ENCODE data around the gene ANKRD28.
"Not testable (repeated sequence)": the region's sequence is repeated elsewhere in the genome, so short reads cannot be mapped to it uniquely, and the experiment has no call there.

The ANKRD28 gene

DNA sequence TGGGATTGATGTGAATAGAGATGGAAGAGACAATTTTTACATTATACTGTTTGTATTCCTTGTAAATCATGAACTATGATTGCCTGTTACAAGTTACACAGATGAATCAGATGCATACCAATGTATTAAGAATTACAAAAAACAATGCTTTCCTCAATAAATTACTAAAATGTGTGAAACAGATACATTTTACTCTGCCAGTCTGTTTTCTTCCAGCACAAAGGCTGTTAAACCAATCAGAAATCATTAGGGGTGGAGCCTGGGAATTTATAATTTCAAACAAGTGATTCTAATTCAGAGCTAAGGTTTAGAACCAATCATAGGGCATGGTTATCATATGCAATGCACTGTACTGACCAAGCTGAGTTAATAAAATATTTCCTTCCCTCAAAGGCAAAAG lies 21.8 kb upstream of the ANKRD28 start:
- H3K27me3 ChIP-seq (replicated peaks; ENCODE audit: control insufficient read depth, insufficient read depth, low read length) = no peaks in the 10 kb centered on the region
- no peak for TF ChIP-seq CTCF (IDR thresholded peaks at IDR 0.05; ENCODE audit: insufficient read depth, low read length, poor library complexity, severe bottlenecking)
- no peaks in the 10 kb centered on the region for H3K36me3 ChIP-seq (ENCODE audit: control insufficient read depth, insufficient read depth, low read length)
- no peak overlapping the region for H3K4me3 ChIP-seq (replicated peaks; ENCODE audit: low read depth, low read length)
- DNase-seq (ENCODE audit: extremely low read depth, insufficient read length) = no peak

GRCh38 chr3:15819043-15819442 lies 21.3 kb upstream of the ANKRD28 start:
- no peak overlapping the region for H3K4me3 ChIP-seq (replicated peaks; ENCODE audit: low read depth, low read length)
- DNase-seq (ENCODE audit: extremely low read depth, insufficient read length) = no peak
- no peaks in the 10 kb centered on the region for H3K36me3 ChIP-seq (ENCODE audit: control insufficient read depth, insufficient read depth, low read length)
- no peaks in the 10 kb centered on the region for H3K27me3 ChIP-seq (replicated peaks; ENCODE audit: control insufficient read depth, insufficient read depth, low read length)
- no peak for TF ChIP-seq CTCF (IDR thresholded peaks at IDR 0.05; ENCODE audit: insufficient read depth, low read length, poor library complexity, severe bottlenecking)

GRCh38 chr3:15815696-15816095 lies 17.9 kb upstream of the ANKRD28 start:
- no peaks in the 10 kb centered on the region for H3K36me3 ChIP-seq (ENCODE audit: control insufficient read depth, insufficient read depth, low read length)
- no peak overlapping the region for H3K4me3 ChIP-seq (replicated peaks; ENCODE audit: low read depth, low read length)
- H3K27me3 ChIP-seq (replicated peaks; ENCODE audit: control insufficient read depth, insufficient read depth, low read length) = no peaks in the 10 kb centered on the region
- DNase-seq (ENCODE audit: extremely low read depth, insufficient read length) = no peak
- TF ChIP-seq CTCF (IDR thresholded peaks at IDR 0.05; ENCODE audit: insufficient read depth, low read length, poor library complexity, severe bottlenecking) = peak; percentile 15

GRCh38 chr3:15813079-15813478 lies 15.3 kb upstream of the ANKRD28 start:
- not testable (repeated sequence) for H3K4me3 ChIP-seq (replicated peaks; ENCODE audit: low read depth, low read length); DNase-seq (ENCODE audit: extremely low read depth, insufficient read length); H3K36me3 ChIP-seq (ENCODE audit: control insufficient read depth, insufficient read depth, low read length); H3K27me3 ChIP-seq (replicated peaks; ENCODE audit: control insufficient read depth, insufficient read depth, low read length)

DNA sequence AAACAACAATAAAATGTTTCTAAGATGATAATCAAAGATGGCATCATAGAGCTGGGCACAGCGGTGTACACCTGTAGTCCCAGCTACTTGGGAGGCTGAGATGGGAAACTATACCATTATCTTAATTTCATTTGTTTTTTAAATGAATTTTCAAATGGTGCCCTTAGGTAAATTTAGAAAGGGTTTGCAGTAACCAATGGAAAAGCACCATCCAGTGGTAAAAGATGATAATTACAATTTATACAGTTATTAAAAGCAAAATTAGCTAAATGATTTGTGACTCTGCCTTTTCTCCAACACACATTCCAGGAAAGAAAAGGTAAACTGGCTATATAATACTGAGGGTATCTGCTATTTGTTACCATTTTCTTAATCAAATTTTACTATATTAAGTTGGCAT lies 14.4 kb upstream of the ANKRD28 start:
- H3K36me3 ChIP-seq (ENCODE audit: control insufficient read depth, insufficient read depth, low read length) = no peaks in the 10 kb centered on the region
- no peak for DNase-seq (ENCODE audit: extremely low read depth, insufficient read length)

DNA sequence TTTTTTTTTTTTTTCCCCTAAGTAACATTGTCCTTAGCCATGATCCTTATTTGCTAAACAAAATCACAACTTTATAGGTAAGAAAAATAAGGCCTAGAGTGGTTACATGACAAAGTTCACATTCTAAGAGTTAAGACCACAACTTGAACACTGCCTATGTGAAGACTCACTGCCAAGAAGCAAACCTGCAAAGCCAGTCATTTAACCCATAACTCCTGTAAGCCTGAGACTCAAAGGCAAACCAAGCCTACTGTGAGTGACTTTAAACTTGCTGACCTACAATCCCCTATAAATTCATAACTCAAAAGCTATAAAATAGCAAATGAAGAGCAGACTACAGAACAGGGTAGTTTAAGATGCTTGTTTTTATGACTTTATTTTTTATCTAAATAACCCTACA lies 12.9 kb upstream of the ANKRD28 start:
- TF ChIP-seq CTCF (IDR thresholded peaks at IDR 0.05; ENCODE audit: insufficient read depth, low read length, poor library complexity, severe bottlenecking) = no peak
- DNase-seq (ENCODE audit: extremely low read depth, insufficient read length) = no peak
- no peaks in the 10 kb centered on the region for H3K27me3 ChIP-seq (replicated peaks; ENCODE audit: control insufficient read depth, insufficient read depth, low read length)
- no peak overlapping the region for H3K4me3 ChIP-seq (replicated peaks; ENCODE audit: low read depth, low read length)
- H3K36me3 ChIP-seq (ENCODE audit: control insufficient read depth, insufficient read depth, low read length) = no peaks in the 10 kb centered on the region

More for the DNA sequence above, 14.4 kb upstream of the ANKRD28 start:
- no peaks in the 10 kb centered on the region for H3K27me3 ChIP-seq (replicated peaks; ENCODE audit: control insufficient read depth, insufficient read depth, low read length)
- peak; percentile 33 for TF ChIP-seq CTCF (IDR thresholded peaks at IDR 0.05; ENCODE audit: insufficient read depth, low read length, poor library complexity, severe bottlenecking)
- no peak overlapping the region for H3K4me3 ChIP-seq (replicated peaks; ENCODE audit: low read depth, low read length)

All from GM06990 (cell line).